Liver (tissue), 9 donors: Measurements from ENCODE around the gene PSMG1. TPM values are rescaled to one million over a fixed set of nuclear protein-coding genes. Genes with fewer than 3 reads are reported as not detected.

Experiments
- DNase-seq: peaks from one replicate; pipeline ENCODE4 v3.0.0-alpha.2; 2017; ENCODE audit warnings: low spot score
- H3K27ac ChIP-seq, 2 donors: one replicate each; pipeline ENCODE4 v1.7.0; 2013; ENCODE audit warnings: inconsistent platforms in 2 of 2, low read length in 2 of 2, control low read depth in 1 of 2, low read depth in 1 of 2, mild to moderate bottlenecking in 1 of 2
- H3K27me3 ChIP-seq, 4 donors: one replicate each; pipeline versions ENCODE4 v1.6.1 to v1.7.0; 2013; ENCODE audit warnings: low read length in 3 of 4, inconsistent platforms in 1 of 4, mild to moderate bottlenecking in 1 of 4, moderate library complexity in 1 of 4; ENCODE audit not compliant: control insufficient read depth in 4 of 4, insufficient read depth in 4 of 4
- H3K36me3 ChIP-seq, 4 donors: one replicate each; pipeline versions ENCODE4 v1.6.1 to v1.7.0; 2013; ENCODE audit warnings: low read length in 3 of 4, mild to moderate bottlenecking in 3 of 4, low read depth in 1 of 4, moderate library complexity in 1 of 4; ENCODE audit not compliant: control insufficient read depth in 4 of 4, insufficient read depth in 3 of 4
- H3K4me1 ChIP-seq, 4 donors: one replicate each; pipeline versions ENCODE4 v1.6.1 to v1.7.0; 2013; ENCODE audit warnings: low read length in 3 of 4, mild to moderate bottlenecking in 3 of 4, moderate library complexity in 1 of 4; ENCODE audit not compliant: control insufficient read depth in 4 of 4, insufficient read depth in 4 of 4
- H3K4me3 ChIP-seq, 3 donors: one replicate each; pipeline versions ENCODE4 v1.6.1 to v1.7.0; 2013; ENCODE audit warnings: low read length in 3 of 3, control low read depth in 1 of 3, low read depth in 1 of 3, mild to moderate bottlenecking in 1 of 3
- H3K9ac ChIP-seq, 2 donors: one replicate each; pipeline ENCODE4 v1.7.0; 2013; ENCODE audit warnings: low read length in 2 of 2, mild to moderate bottlenecking in 2 of 2, moderate library complexity in 2 of 2, control low read depth in 1 of 2, low read depth in 1 of 2
- H3K9me3 ChIP-seq, 4 donors: one replicate each; pipeline versions ENCODE4 v1.6.1 to v1.7.0; 2013; ENCODE audit warnings: low read length in 3 of 4; ENCODE audit not compliant: control insufficient read depth in 4 of 4
- EGR1 ChIP-seq, 2 donors: IDR thresholded peaks; 2 replicates each; pipeline ENCODE4 v1.6.1; 2016 to 2018; ENCODE audit warnings: antibody characterized with exemption in 2 of 2, low read depth in 2 of 2
- FOXA1 ChIP-seq: IDR thresholded peaks from 2 replicates; pipeline ENCODE4 v1.6.1; 2016; ENCODE audit warnings: antibody characterized with exemption
- FOXA2 ChIP-seq: IDR thresholded peaks from 2 replicates; pipeline ENCODE4 v1.6.1; 2016; ENCODE audit warnings: antibody characterized with exemption
- GABPA ChIP-seq, 2 donors: IDR thresholded peaks in 1 of 2; conservative IDR thresholded peaks in 1 of 2; 2 replicates each; pipeline ENCODE4 v1.6.1; 2016; ENCODE audit warnings: antibody characterized with exemption in 2 of 2, mild to moderate bottlenecking in 1 of 2, moderate library complexity in 1 of 2
- HNF4A ChIP-seq, 2 donors: conservative IDR thresholded peaks; 2 replicates each; pipeline ENCODE4 v1.6.1; 2016; ENCODE audit warnings: antibody characterized with exemption in 2 of 2, mild to moderate bottlenecking in 2 of 2
- HNF4G ChIP-seq: IDR thresholded peaks from 2 replicates; pipeline ENCODE4 v1.6.1; 2016; ENCODE audit warnings: antibody characterized with exemption
- JUND ChIP-seq, 2 donors: IDR thresholded peaks; 2 replicates each; pipeline ENCODE4 v1.6.1; 2016; ENCODE audit warnings: antibody characterized with exemption in 2 of 2
- NR2F2 ChIP-seq: IDR thresholded peaks from 2 replicates; pipeline ENCODE4 v1.6.1; 2016; ENCODE audit warnings: antibody characterized with exemption
- RAD21 ChIP-seq, 2 donors: IDR thresholded peaks; 2 replicates each; pipeline ENCODE4 v1.6.1; 2016; ENCODE audit warnings: antibody characterized with exemption in 2 of 2, mild to moderate bottlenecking in 2 of 2
- RXRA ChIP-seq, 2 donors: IDR thresholded peaks; 2 replicates each; pipeline ENCODE4 v1.6.1; 2017 to 2018; ENCODE audit warnings: antibody characterized with exemption in 2 of 2, mild to moderate bottlenecking in 1 of 2
- SP1 ChIP-seq: IDR thresholded peaks from 2 replicates; pipeline ENCODE4 v1.6.1; 2018; ENCODE audit warnings: antibody characterized with exemption, mild to moderate bottlenecking
- TAF1 ChIP-seq: conservative IDR thresholded peaks from 2 replicates; pipeline ENCODE4 v1.6.1; 2016; ENCODE audit warnings: antibody characterized with exemption, mild to moderate bottlenecking
- YY1 ChIP-seq: IDR thresholded peaks from 2 replicates; pipeline ENCODE4 v1.6.1; 2016; ENCODE audit warnings: antibody characterized with exemption, mild to moderate bottlenecking
- WGBS: extraction: QIAGEN DNeasy Blood & Tissue Kit; methylation state at CpG from one replicate; pipeline ENCODE4 v1.1.7; 2013; 5-methylcytosine and 5-hydroxymethylcytosine counted together
- polyA plus RNA-seq, 2 donors: library from polyadenylated mRNA; stranded (reverse) in 1 of 2; unstranded in 1 of 2; fragments of 200-250 nt in 1 of 2; fragments of >200 nt in 1 of 2; fragmentation: Nextera tagmentation in 1 of 2; extraction: Ambion mirVana in 1 of 2; gene quantifications; one replicate each; pipeline versions ENCODE4 v1.2.1 to v1.2.3, GENCODE V29; 2013 to 2015
- total RNA-seq, 2 donors: library from RNA; depleted of rRNA; stranded (reverse); fragments of >200 nt; gene quantifications; one replicate each; pipeline ENCODE4 v1.2.3, GENCODE V29; 2014
- TF ChIP-seq, protein P1 (sequence below): IDR thresholded peaks from 2 replicates; pipeline ENCODE4 v1.6.1; 2016; ENCODE audit warnings: antibody characterized with exemption
- TF ChIP-seq, protein P2 (sequence below): IDR thresholded peaks from 2 replicates; pipeline ENCODE4 v1.6.1; 2016; ENCODE audit warnings: antibody characterized with exemption
- TF ChIP-seq, protein P3 (sequence below): fragments of 150-350 bp; IDR thresholded peaks from 2 replicates; pipeline ENCODE4 v1.5.1; 2017; ENCODE audit warnings: improper control_type of control experiment, low read depth, low read length; ENCODE audit not compliant: missing input control
- TF ChIP-seq, protein P4 (sequence below): IDR thresholded peaks from 2 replicates; pipeline ENCODE4 v1.6.1; 2016; ENCODE audit warnings: antibody characterized with exemption
- TF ChIP-seq, protein P5 (sequence below): IDR thresholded peaks from 2 replicates; pipeline ENCODE4 v1.6.1; 2016; ENCODE audit warnings: antibody characterized with exemption, mild to moderate bottlenecking
- donor health status: healthy.
- donor health status: healthy.
- donor health status: healthy.
- donor health status: healthy.
- donor health status: healthy.

The PSMG1 gene
- total and polyA plus RNA-seq, 4 donors: 23.9 to 32.3 (median 30.7) TPM

DNA sequence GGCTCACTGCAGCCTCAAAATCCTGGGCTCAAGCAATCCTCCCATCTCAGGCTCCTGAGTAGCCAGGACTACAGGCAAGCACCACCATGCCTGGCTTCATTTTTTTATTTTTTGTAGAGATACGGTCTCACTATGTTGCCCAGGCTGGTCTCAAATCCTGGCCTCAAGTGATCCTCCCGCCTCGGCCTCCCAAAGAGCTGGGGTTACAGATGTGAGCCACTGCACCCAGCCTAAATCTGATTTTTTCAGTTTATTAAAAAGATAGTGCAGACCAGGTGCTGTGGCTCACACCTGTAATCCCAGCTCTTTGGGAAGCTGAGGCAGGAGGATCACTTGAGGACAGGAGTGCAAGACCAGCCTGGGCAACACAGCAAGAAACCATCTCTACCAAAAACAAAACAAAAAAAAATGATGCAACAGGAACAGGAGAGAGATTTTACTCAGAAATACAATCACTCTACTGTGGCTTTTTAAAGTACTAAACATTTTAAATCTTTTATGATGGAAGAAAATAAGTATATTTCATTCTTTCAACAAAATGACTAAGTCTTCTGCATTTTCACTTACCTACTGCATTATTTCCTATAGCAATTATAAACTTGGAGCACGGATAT is 1.9 kb downstream of the PSMG1 start:
- H3K4me3 ChIP-seq: no peak overlapping the region
- peaks cover 0 to 10% (median under 1%) of the 10 kb centered on the region in 4 donors for H3K36me3 ChIP-seq
- H3K9ac ChIP-seq: no peak overlapping the region
- 90% methylated on average over 4 of the region's 4 CpGs for WGBS
- H3K4me1 ChIP-seq: peaks cover 1 to 20% (median 15%) of the 10 kb centered on the region in 4 donors
- no peak overlapping the region for H3K27ac ChIP-seq
- no peak for DNase-seq
- H3K9me3 ChIP-seq: no peaks in the 10 kb centered on the region
- TF ChIP-seq FOXA2: no peak
- TF ChIP-seq JUND (IDR thresholded peaks at IDR 0.05): no peak
- no peak for TF ChIP-seq TAF1
- no peak for TF ChIP-seq GABPA (IDR thresholded peaks at IDR 0.05 in 1 of 2, conservative IDR thresholded peaks at IDR 0.05 in 1 of 2)
- TF ChIP-seq, protein P1, sequence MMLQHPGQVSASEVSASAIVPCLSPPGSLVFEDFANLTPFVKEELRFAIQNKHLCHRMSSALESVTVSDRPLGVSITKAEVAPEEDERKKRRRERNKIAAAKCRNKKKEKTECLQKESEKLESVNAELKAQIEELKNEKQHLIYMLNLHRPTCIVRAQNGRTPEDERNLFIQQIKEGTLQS: no peak
- TF ChIP-seq, protein P2, sequence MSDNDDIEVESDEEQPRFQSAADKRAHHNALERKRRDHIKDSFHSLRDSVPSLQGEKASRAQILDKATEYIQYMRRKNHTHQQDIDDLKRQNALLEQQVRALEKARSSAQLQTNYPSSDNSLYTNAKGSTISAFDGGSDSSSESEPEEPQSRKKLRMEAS: no peak
- TF ChIP-seq HNF4G: no peak
- TF ChIP-seq, protein P3, sequence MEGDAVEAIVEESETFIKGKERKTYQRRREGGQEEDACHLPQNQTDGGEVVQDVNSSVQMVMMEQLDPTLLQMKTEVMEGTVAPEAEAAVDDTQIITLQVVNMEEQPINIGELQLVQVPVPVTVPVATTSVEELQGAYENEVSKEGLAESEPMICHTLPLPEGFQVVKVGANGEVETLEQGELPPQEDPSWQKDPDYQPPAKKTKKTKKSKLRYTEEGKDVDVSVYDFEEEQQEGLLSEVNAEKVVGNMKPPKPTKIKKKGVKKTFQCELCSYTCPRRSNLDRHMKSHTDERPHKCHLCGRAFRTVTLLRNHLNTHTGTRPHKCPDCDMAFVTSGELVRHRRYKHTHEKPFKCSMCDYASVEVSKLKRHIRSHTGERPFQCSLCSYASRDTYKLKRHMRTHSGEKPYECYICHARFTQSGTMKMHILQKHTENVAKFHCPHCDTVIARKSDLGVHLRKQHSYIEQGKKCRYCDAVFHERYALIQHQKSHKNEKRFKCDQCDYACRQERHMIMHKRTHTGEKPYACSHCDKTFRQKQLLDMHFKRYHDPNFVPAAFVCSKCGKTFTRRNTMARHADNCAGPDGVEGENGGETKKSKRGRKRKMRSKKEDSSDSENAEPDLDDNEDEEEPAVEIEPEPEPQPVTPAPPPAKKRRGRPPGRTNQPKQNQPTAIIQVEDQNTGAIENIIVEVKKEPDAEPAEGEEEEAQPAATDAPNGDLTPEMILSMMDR: no peak
- TF ChIP-seq RXRA (IDR thresholded peaks at IDR 0.05): no peak
- TF ChIP-seq HNF4A (conservative IDR thresholded peaks at IDR 0.05): no peak
- no peak for TF ChIP-seq YY1
- no peak for TF ChIP-seq RAD21 (IDR thresholded peaks at IDR 0.05)
- TF ChIP-seq, protein P4, sequence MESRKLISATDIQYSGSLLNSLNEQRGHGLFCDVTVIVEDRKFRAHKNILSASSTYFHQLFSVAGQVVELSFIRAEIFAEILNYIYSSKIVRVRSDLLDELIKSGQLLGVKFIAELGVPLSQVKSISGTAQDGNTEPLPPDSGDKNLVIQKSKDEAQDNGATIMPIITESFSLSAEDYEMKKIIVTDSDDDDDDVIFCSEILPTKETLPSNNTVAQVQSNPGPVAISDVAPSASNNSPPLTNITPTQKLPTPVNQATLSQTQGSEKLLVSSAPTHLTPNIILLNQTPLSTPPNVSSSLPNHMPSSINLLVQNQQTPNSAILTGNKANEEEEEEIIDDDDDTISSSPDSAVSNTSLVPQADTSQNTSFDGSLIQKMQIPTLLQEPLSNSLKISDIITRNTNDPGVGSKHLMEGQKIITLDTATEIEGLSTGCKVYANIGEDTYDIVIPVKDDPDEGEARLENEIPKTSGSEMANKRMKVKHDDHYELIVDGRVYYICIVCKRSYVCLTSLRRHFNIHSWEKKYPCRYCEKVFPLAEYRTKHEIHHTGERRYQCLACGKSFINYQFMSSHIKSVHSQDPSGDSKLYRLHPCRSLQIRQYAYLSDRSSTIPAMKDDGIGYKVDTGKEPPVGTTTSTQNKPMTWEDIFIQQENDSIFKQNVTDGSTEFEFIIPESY: no peak
- TF ChIP-seq SP1: no peak
- TF ChIP-seq EGR1 (IDR thresholded peaks at IDR 0.05; ENCODE audit: low read depth in 2 of 2): no peak
- TF ChIP-seq FOXA1: no peak
- TF ChIP-seq NR2F2: no peak
- TF ChIP-seq, protein P5, sequence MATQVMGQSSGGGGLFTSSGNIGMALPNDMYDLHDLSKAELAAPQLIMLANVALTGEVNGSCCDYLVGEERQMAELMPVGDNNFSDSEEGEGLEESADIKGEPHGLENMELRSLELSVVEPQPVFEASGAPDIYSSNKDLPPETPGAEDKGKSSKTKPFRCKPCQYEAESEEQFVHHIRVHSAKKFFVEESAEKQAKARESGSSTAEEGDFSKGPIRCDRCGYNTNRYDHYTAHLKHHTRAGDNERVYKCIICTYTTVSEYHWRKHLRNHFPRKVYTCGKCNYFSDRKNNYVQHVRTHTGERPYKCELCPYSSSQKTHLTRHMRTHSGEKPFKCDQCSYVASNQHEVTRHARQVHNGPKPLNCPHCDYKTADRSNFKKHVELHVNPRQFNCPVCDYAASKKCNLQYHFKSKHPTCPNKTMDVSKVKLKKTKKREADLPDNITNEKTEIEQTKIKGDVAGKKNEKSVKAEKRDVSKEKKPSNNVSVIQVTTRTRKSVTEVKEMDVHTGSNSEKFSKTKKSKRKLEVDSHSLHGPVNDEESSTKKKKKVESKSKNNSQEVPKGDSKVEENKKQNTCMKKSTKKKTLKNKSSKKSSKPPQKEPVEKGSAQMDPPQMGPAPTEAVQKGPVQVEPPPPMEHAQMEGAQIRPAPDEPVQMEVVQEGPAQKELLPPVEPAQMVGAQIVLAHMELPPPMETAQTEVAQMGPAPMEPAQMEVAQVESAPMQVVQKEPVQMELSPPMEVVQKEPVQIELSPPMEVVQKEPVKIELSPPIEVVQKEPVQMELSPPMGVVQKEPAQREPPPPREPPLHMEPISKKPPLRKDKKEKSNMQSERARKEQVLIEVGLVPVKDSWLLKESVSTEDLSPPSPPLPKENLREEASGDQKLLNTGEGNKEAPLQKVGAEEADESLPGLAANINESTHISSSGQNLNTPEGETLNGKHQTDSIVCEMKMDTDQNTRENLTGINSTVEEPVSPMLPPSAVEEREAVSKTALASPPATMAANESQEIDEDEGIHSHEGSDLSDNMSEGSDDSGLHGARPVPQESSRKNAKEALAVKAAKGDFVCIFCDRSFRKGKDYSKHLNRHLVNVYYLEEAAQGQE: no peak
- no peaks in the 10 kb centered on the region for H3K27me3 ChIP-seq
